GM12873 (cell line): ENCODE measurements around the gene RASSF1.

Experiments
- CTCF ChIP-seq: IDR thresholded peaks from 2 replicates; pipeline ENCODE4 v1.5.1; 2012; ENCODE audit warnings: low read depth, mild to moderate bottlenecking, moderate library complexity, low read length, control low read depth; ENCODE audit not compliant: insufficient read depth; ENCODE audit errors: missing control alignments

RASSF1 gene

GRCh38 chr3:50354186-50354764 lies 13.6 kb upstream of the RASSF1 start:
- TF ChIP-seq CTCF: no peak

- no peak for TF ChIP-seq CTCF
These were observed 12.8 kb upstream of the RASSF1 start for GRCh38 chr3:50353245-50354004.

GRCh38 chr3:50352781-50353180 lies 12.1 kb upstream of the RASSF1 start:
- TF ChIP-seq CTCF: peak; percentile 26

- TF ChIP-seq CTCF: no peak
These were observed 10.7 kb upstream of the RASSF1 start for GRCh38 chr3:50351323-50351697.

- TF ChIP-seq CTCF: no peak
These were observed 10.1 kb upstream of the RASSF1 start, which contains the start of the genes CYB561D2 and NPRL2 for GRCh38 chr3:50350527-50351322. Gene CYB561D2 (plus strand): TSS chr3:50350862. CDS start chr3:50351434, 572 bp downstream. Gene NPRL2 (minus strand): TSS chr3:50350775. CDS start chr3:50350652, 123 bp downstream.

GRCh38 chr3:50350213-50350526 lies 9.5 kb upstream of the RASSF1 start:
- TF ChIP-seq CTCF: no peak

- peak; percentile 65 for TF ChIP-seq CTCF
These were observed 6.7 kb upstream of the RASSF1 start for GRCh38 chr3:50347187-50347813.
